Measurements from ENCODE around the gene SNX25. TPM values are rescaled to one million over a fixed set of nuclear protein-coding genes. Genes with fewer than 3 reads are reported as not detected.
"Not testable (repeated sequence)": the region's sequence is repeated elsewhere in the genome, so short reads cannot be mapped to it uniquely, and the experiment has no call there.

SNX25 gene
- total RNA-seq, 4 donors from 2014 or later: 19.9 to 23.8 (median 21.5) TPM

GRCh38 chr4:185257694-185258093 lies 48.3 kb downstream of the SNX25 start:
- WGBS: 91% methylated on average over 1 of the region's 1 CpG
- Histone ChIP-seq H3K27ac (replicated peaks in 1 of 4) (no peak overlapping the region), H3K27me3 (no peaks in the 10 kb centered on the region), H3K4me3 (no peak overlapping the region), H3K9me3 (no peaks in the 10 kb centered on the region), H3K4me1 (peaks cover 4 to 12% (median 6%) of the 10 kb centered on the region in 4 donors), H3K36me3 (no peaks in the 10 kb centered on the region)
- no peak for DNase-seq (ENCODE audit: extremely low spot score)
- intact Hi-C loops (cut with DNase I): no loop called here
- TF ChIP-seq EP300 (IDR thresholded peaks at IDR 0.05): no peak
- TF ChIP-seq CTCF (IDR thresholded peaks at IDR 0.05): no peak
- no peak for TF ChIP-seq POLR2A (IDR thresholded peaks at IDR 0.05; ENCODE audit: low read depth)
- no peak for TF ChIP-seq POLR2AphosphoS5 (IDR thresholded peaks at IDR 0.05)

- WGBS: 6% methylated on average over 2 of the region's 2 CpGs
- H3K27me3 ChIP-seq; H3K27ac ChIP-seq (replicated peaks in 1 of 4); DNase-seq (ENCODE audit: extremely low spot score); intact Hi-C loops (cut with DNase I); H3K36me3 ChIP-seq; H3K9me3 ChIP-seq; H3K4me3 ChIP-seq: not testable (repeated sequence)
- peaks cover 4 to 12% (median 6%) of the 10 kb centered on the region in 4 donors for H3K4me1 ChIP-seq
These were observed 49.3 kb downstream of the SNX25 start for GRCh38 chr4:185258741-185259140.

GRCh38 chr4:185259719-185260118 lies 50.3 kb downstream of the SNX25 start:
- intact Hi-C loops (cut with DNase I): no loop called here
- Histone ChIP-seq H3K27ac (replicated peaks in 1 of 4) (no peak overlapping the region), H3K9me3 (no peaks in the 10 kb centered on the region), H3K36me3 (peaks cover 0 to 4% (median 2%) of the 10 kb centered on the region in 4 donors), H3K4me3 (no peak overlapping the region), H3K27me3 (no peaks in the 10 kb centered on the region), H3K4me1 (peaks cover 4 to 12% (median 6%) of the 10 kb centered on the region in 4 donors)
- DNase-seq (ENCODE audit: extremely low spot score): no peak
- 93% methylated on average over 8 of the region's 8 CpGs for WGBS
- TF ChIP-seq EP300 (IDR thresholded peaks at IDR 0.05): no peak
- no peak for TF ChIP-seq POLR2AphosphoS5 (IDR thresholded peaks at IDR 0.05)
- no peak for TF ChIP-seq POLR2A (IDR thresholded peaks at IDR 0.05; ENCODE audit: low read depth)
- no peak for TF ChIP-seq CTCF (IDR thresholded peaks at IDR 0.05)

GRCh38 chr4:185261946-185262345 lies 52.5 kb downstream of the SNX25 start:
- WGBS: 81% methylated on average over 4 of the region's 4 CpGs
- Histone ChIP-seq H3K9me3 (no peaks in the 10 kb centered on the region), H3K36me3 (peaks cover 0 to 17% (median 6%) of the 10 kb centered on the region in 4 donors), H3K27ac (replicated peaks in 1 of 4) (no peak overlapping the region), H3K4me3 (no peak overlapping the region), H3K4me1 (peaks cover 4 to 12% (median 6%) of the 10 kb centered on the region in 4 donors), H3K27me3 (no peaks in the 10 kb centered on the region)
- TF ChIP-seq POLR2A (IDR thresholded peaks at IDR 0.05; ENCODE audit: low read depth) (no peak), EP300 (IDR thresholded peaks at IDR 0.05) (no peak), POLR2AphosphoS5 (IDR thresholded peaks at IDR 0.05) (no peak), CTCF (IDR thresholded peaks at IDR 0.05) (no peak)
- DNase-seq (ENCODE audit: extremely low spot score): no peak
- intact Hi-C loops (cut with DNase I): no loop called here

- H3K36me3 ChIP-seq: peaks cover 0 to 30% (median 18%) of the 10 kb centered on the region in 4 donors
- WGBS: 94% methylated on average over 2 of the region's 2 CpGs
These were observed 54.0 kb downstream of the SNX25 start for GRCh38 chr4:185263419-185263818.

More at GRCh38 chr4:185263419-185263818, 54.0 kb downstream of the SNX25 start:
- Histone ChIP-seq H3K4me1 (peaks cover 3 to 9% (median 5%) of the 10 kb centered on the region in 4 donors), H3K27me3 (no peaks in the 10 kb centered on the region), H3K4me3 (no peak overlapping the region), H3K27ac (replicated peaks in 1 of 4) (no peak overlapping the region), H3K9me3 (no peaks in the 10 kb centered on the region)
- DNase-seq (ENCODE audit: extremely low spot score): no peak
- intact Hi-C loops (cut with DNase I): no loop called here
- no peak for TF ChIP-seq POLR2A (IDR thresholded peaks at IDR 0.05; ENCODE audit: low read depth)
- TF ChIP-seq POLR2AphosphoS5 (IDR thresholded peaks at IDR 0.05): no peak
- no peak for TF ChIP-seq EP300 (IDR thresholded peaks at IDR 0.05)
- TF ChIP-seq CTCF (IDR thresholded peaks at IDR 0.05): no peak

Measured in esophagus muscularis mucosa (tissue), 4 donors.